Lung (tissue), 12 donors: Measurements from ENCODE around the gene SCAF1. TPM values are rescaled to one million over a fixed set of nuclear protein-coding genes. Genes with fewer than 3 reads are reported as not detected.

Experiments
- ATAC-seq: fragments of 200-7000 bp; cut with Tn5 transposase; one replicate; pipeline ENCODE4 v1.9.1; 2020; ENCODE audit warnings: moderate number of reproducible peaks; ENCODE audit not compliant: insufficient read depth, low FRiP score
- DNase-seq, 3 donors: peaks; one replicate each; pipeline ENCODE4 v3.0.0-alpha.2; 2013 to 2017
- H3K27ac ChIP-seq, 2 donors: one replicate each; pipeline ENCODE4 v1.5.1; 2013; ENCODE audit warnings: mild to moderate bottlenecking in 2 of 2, moderate library complexity in 2 of 2, control low read depth in 1 of 2, inconsistent platforms in 1 of 2, low read depth in 1 of 2, low read length in 1 of 2
- H3K27me3 ChIP-seq, 3 donors: one replicate each; pipeline ENCODE4 v1.5.1; 2013; ENCODE audit warnings: low read length in 2 of 3; ENCODE audit not compliant: control insufficient read depth in 3 of 3, insufficient read depth in 3 of 3
- H3K36me3 ChIP-seq, 4 donors: one replicate each; pipeline ENCODE4 v1.5.1; 2013; ENCODE audit warnings: low read length in 4 of 4, mild to moderate bottlenecking in 1 of 4, moderate library complexity in 1 of 4; ENCODE audit not compliant: control insufficient read depth in 4 of 4, insufficient read depth in 4 of 4
- H3K4me1 ChIP-seq, 5 donors: one replicate each; pipeline ENCODE4 v1.5.1; 2013; ENCODE audit warnings: low read length in 5 of 5, mild to moderate bottlenecking in 2 of 5, moderate library complexity in 1 of 5; ENCODE audit not compliant: control insufficient read depth in 5 of 5, insufficient read depth in 5 of 5
- H3K4me3 ChIP-seq: one replicate; pipeline ENCODE4 v1.5.1; 2013; ENCODE audit warnings: mild to moderate bottlenecking, control low read depth, moderate library complexity
- H3K9ac ChIP-seq, 2 donors: one replicate each; pipeline ENCODE4 v1.5.1; 2013; ENCODE audit warnings: low read length in 2 of 2, control low read depth in 1 of 2; ENCODE audit not compliant: insufficient read depth in 1 of 2
- H3K9me3 ChIP-seq, 4 donors: one replicate each; pipeline ENCODE4 v1.5.1; 2013; ENCODE audit warnings: low read length in 3 of 4, mild to moderate bottlenecking in 1 of 4, moderate library complexity in 1 of 4; ENCODE audit not compliant: control insufficient read depth in 4 of 4, insufficient read depth in 3 of 4
- WGBS, 2 donors: extraction: QIAGEN DNeasy Blood & Tissue Kit; methylation state at CpG; one replicate each; pipeline ENCODE4 v1.1.7; 2013; 5-methylcytosine and 5-hydroxymethylcytosine counted together
- polyA plus RNA-seq, 2 donors: library from polyadenylated mRNA; stranded (reverse); fragments of 200-250 nt; gene quantifications; one replicate each; pipeline ENCODE4 v1.2.1, GENCODE V29; 2013
- total RNA-seq, 2 donors: library from RNA; depleted of rRNA in 1 of 2; stranded (reverse); fragments of >200 nt in 1 of 2; gene quantifications; one replicate each; pipeline ENCODE4 v1.2.1, GENCODE V29; 2014 to 2021
- TF ChIP-seq, protein P1 (sequence below): IDR thresholded peaks from 2 replicates; pipeline ENCODE4 v1.5.1; 2012; ENCODE audit warnings: mild to moderate bottlenecking; ENCODE audit errors: control extremely low read depth, extremely low read depth
- donor health status: control.
- donor health status: control.
- donor health status: Bipolar disorder and iron deficiency.
- donor health status: healthy.
- donor health status: DM: yes; HTN: yes; CAD: no.

The SCAF1 gene
- total and polyA plus RNA-seq, 4 donors = 22.5 to 80.2 (median 25.5) TPM

GRCh38 chr19:49663224-49663623, 21.2 kb downstream of the SCAF1 start:
- no peak overlapping the region for H3K4me3 ChIP-seq
- TF ChIP-seq, protein P1, sequence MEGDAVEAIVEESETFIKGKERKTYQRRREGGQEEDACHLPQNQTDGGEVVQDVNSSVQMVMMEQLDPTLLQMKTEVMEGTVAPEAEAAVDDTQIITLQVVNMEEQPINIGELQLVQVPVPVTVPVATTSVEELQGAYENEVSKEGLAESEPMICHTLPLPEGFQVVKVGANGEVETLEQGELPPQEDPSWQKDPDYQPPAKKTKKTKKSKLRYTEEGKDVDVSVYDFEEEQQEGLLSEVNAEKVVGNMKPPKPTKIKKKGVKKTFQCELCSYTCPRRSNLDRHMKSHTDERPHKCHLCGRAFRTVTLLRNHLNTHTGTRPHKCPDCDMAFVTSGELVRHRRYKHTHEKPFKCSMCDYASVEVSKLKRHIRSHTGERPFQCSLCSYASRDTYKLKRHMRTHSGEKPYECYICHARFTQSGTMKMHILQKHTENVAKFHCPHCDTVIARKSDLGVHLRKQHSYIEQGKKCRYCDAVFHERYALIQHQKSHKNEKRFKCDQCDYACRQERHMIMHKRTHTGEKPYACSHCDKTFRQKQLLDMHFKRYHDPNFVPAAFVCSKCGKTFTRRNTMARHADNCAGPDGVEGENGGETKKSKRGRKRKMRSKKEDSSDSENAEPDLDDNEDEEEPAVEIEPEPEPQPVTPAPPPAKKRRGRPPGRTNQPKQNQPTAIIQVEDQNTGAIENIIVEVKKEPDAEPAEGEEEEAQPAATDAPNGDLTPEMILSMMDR = no peak
- peaks cover 0 to 16% (median 8%) of the 10 kb centered on the region in 5 donors for H3K4me1 ChIP-seq
- WGBS, 2 donors = 92 to 98% methylated on average over 12 of the region's 12 CpGs
- no peaks in the 10 kb centered on the region for H3K27me3 ChIP-seq
- DNase-seq (no peak), ATAC-seq (no peak)
- H3K36me3 ChIP-seq = peaks cover 7 to 47% (median 26%) of the 10 kb centered on the region in 4 donors
- no peaks in the 10 kb centered on the region for H3K9me3 ChIP-seq
- H3K9ac ChIP-seq = no peak overlapping the region
- H3K27ac ChIP-seq = no peak overlapping the region

- H3K4me1 ChIP-seq = peaks cover 0 to 16% (median 8%) of the 10 kb centered on the region in 5 donors
- H3K27me3 ChIP-seq = no peaks in the 10 kb centered on the region
- ATAC-seq (peak; percentile 82), DNase-seq (peak; percentile 80 to 90 (median 86))
- H3K4me3 ChIP-seq = peak overlapping the region; percentile 74
- TF ChIP-seq, protein P1 = peak; percentile 12
- no peaks in the 10 kb centered on the region for H3K9me3 ChIP-seq
- WGBS, 2 donors = 1% methylated on average over 53 of the region's 53 CpGs
- H3K36me3 ChIP-seq = peaks cover under 1 to 35% (median 19%) of the 10 kb centered on the region in 4 donors
- peak overlapping the region; percentile 49 to 67 for H3K9ac ChIP-seq
- H3K27ac ChIP-seq = peak overlapping the region; percentile 72 to 94
Observed at GRCh38 chr19:49664171-49665035, 22.4 kb downstream of the SCAF1 start.

DNA sequence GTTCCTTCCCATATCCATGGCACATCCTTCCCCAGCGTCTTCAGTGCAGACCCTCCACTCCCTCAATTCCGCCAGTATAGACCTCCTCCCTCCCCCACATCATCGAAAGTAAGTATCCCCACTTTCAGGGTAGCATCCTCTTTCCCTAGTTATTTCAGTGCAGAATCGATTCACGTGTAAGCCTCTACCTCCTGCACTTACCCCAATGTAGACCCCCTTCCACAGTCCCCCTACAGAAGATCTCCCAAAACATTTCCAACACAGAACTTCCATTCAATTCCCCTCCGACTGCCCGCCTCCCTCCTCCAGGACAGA, 23.0 kb downstream of the SCAF1 start:
- DNase-seq (no peak), ATAC-seq (no peak)
- Histone ChIP-seq H3K36me3 (peaks cover 0 to 29% (median 13%) of the 10 kb centered on the region in 4 donors), H3K4me3 (peak overlapping the region; percentile 74), H3K4me1 (peaks cover 0 to 16% (median 8%) of the 10 kb centered on the region in 5 donors), H3K9me3 (no peaks in the 10 kb centered on the region), H3K27me3 (no peaks in the 10 kb centered on the region), H3K9ac (peak overlapping the region; percentile 49 to 67), H3K27ac (peak overlapping the region; percentile 72 to 94)
- WGBS, 2 donors = 0 to 1% methylated on average over 7 of the region's 7 CpGs
- TF ChIP-seq, protein P1 = no peak
